Measurements from ENCODE around the gene BUD31. TPM values are rescaled to one million over a fixed set of nuclear protein-coding genes. Genes with fewer than 3 reads are reported as not detected.

BUD31 gene
- total and polyA plus RNA-seq, 2 of the 8 experiments (the other 6 are each of a cell fraction or from before 2014, with no cell fraction given) = 46.7 to 114 TPM

DNA sequence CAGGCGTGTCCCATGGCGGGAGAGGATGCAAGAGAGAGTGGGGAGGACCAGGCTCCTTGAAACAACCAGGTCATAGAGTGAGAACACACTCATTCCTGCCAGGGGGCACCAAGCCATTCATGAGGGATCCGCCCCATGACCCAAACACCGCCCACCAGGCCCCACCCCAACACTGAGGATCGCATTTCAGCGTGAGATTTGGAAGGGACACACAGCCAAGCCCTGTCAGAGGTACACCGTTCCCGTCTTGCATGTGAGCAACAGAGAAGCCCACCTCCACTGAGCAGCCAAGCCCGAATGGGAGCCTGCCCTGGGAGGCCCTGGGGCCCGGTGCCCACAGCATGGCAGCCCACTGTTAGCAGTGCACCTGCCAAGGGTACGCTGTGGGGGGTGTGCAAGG, 42.1 kb upstream of the BUD31 start:
- ChIA-PET POLR2A (ENCODE audit: partially characterized antibody) (interaction anchor here (0.8 to 4.1 kb wide), 2 partner anchors 13 to 41 kb away, joined by 4 to 18 read pairs; partner anchors contain the start of genes BUD31 and PDAP1), CTCF (ENCODE audit: partially characterized antibody) (interaction anchor here (0.9 to 5.7 kb wide), 4 partner anchors 14 to 25 kb away, joined by 4 to 40 read pairs (median 4); no protein-coding TSS in a partner anchor)
- no peaks in the 10 kb centered on the region for H3K79me2 ChIP-seq (ENCODE audit: control insufficient read depth in 1 of 2, insufficient read depth in 2 of 2, low read length in 2 of 2)
- H3K23me2 ChIP-seq (ENCODE audit: low read depth, low read length) = no peaks in the 10 kb centered on the region
- no peak overlapping the region for H4K8ac ChIP-seq (ENCODE audit: extremely low read depth, insufficient read depth, low read length)
- WGBS, 2 experiments (ENCODE audit: extremely low coverage in 1 of 2, insufficient coverage in 1 of 2, insufficient read length in 1 of 2, insufficient replicate concordance in 2 of 2, low coverage in 1 of 2, low lambda C conversion rate in 2 of 2, missing lambda C conversion rate in 1 of 2) = 81% methylated on average over 11 of the region's 11 CpGs; no CpG with 5 or more reads in 1 of the 2 experiments
- H3K4ac ChIP-seq (replicated peaks; ENCODE audit: insufficient read length, low read depth, low read length) = no peak overlapping the region
- H3K79me1 ChIP-seq (ENCODE audit: low read depth, low read length) = no peaks in the 10 kb centered on the region
- peaks cover 0 to 9% (median 4%) of the 10 kb centered on the region in 4 experiments; a peak in 5 of 7 replicates for H3K4me1 ChIP-seq (replicated peaks in 1 of 4; ENCODE audit: control insufficient read depth in 3 of 4, insufficient read depth in 4 of 4, low read length in 3 of 4)
- H3K27me3 ChIP-seq (replicated peaks in 1 of 4; ENCODE audit: control insufficient read depth in 3 of 4, extremely low read depth in 1 of 4, insufficient read depth in 3 of 4, low read length in 3 of 4) = no peaks in the 10 kb centered on the region
- H3K9me3 ChIP-seq (ENCODE audit: insufficient read depth in 2 of 2, low read depth in 1 of 2, low read length in 1 of 2) = no peaks in the 10 kb centered on the region
- no peak for DNase-seq (ENCODE audit: low read depth in 1 of 2, low spot score in 2 of 2)
- H4K20me1 ChIP-seq (replicated peaks in 1 of 2; ENCODE audit: control insufficient read depth in 1 of 2, insufficient read depth in 2 of 2, low read length in 2 of 2) = peaks cover 0 to 2% of the 10 kb centered on the region in 2 experiments
- H2AK5ac ChIP-seq (ENCODE audit: low read depth, low read length) = no peak overlapping the region
- H3K4me2 ChIP-seq (ENCODE audit: insufficient read depth in 1 of 2, low read depth in 2 of 2, low read length in 2 of 2) = 0 out of 4 replicates have a peak overlapping the region, but pooled peaks of 1 of the 2 experiments have one; percentile 11
- H2AFZ ChIP-seq (ENCODE audit: low read length) = no peak overlapping the region
- no peak overlapping the region for H3K27ac ChIP-seq (ENCODE audit: low read depth, low read length)
- no peak overlapping the region for H2BK120ac ChIP-seq (replicated peaks; ENCODE audit: low read depth, low read length)
- no peak overlapping the region for H3K56ac ChIP-seq (replicated peaks; ENCODE audit: insufficient read length, low read depth, low read length)
- no peak overlapping the region for H2BK15ac ChIP-seq (ENCODE audit: low read length)
- peaks cover 2 to 20% (median 7%) of the 10 kb centered on the region in 4 experiments; a peak in 6 of 8 replicates for H3K36me3 ChIP-seq (ENCODE audit: control insufficient read depth in 2 of 4, insufficient read depth in 4 of 4, low read length in 3 of 4)
- no peak overlapping the region for H2BK20ac ChIP-seq (ENCODE audit: low read length)
- H3K18ac ChIP-seq (ENCODE audit: extremely low read depth, low read length) = no peak overlapping the region
- H3K23ac ChIP-seq (ENCODE audit: insufficient read length) = no peak overlapping the region
- no peak overlapping the region for H4K5ac ChIP-seq (ENCODE audit: insufficient read length, low read depth, low read length)
- no peak overlapping the region for H4K91ac ChIP-seq (replicated peaks; ENCODE audit: insufficient read length, low read length)
- H3K4me3 ChIP-seq (ENCODE audit: extremely low read depth in 1 of 4, insufficient read depth in 2 of 4, low read depth in 3 of 4, low read length in 4 of 4) = no peak overlapping the region
- FAIRE-seq = no peak
- H2BK12ac ChIP-seq (ENCODE audit: low read depth, low read length) = no peak overlapping the region
- no peak overlapping the region for H3K9ac ChIP-seq (replicated peaks in 1 of 4; ENCODE audit: extremely low read depth in 1 of 4, low read depth in 3 of 4, low read length in 3 of 4)
- H3K14ac ChIP-seq (ENCODE audit: insufficient read length) = no peak overlapping the region
- H2BK5ac ChIP-seq (ENCODE audit: low read depth, low read length) = no peak overlapping the region
- TF ChIP-seq SP4 (IDR thresholded peaks at IDR 0.05; ENCODE audit: low read length) = no peak
